Spleen (tissue), 7 donors: Measurements from ENCODE around the gene LSG1.

ENCODE experiments used
- POLR2A ChIP-seq, 3 donors: fragments of 450-650 bp; IDR thresholded peaks; one replicate each; pipeline ENCODE4 v1.5.1; 2017; ENCODE audit warnings: antibody characterized with exemption in 3 of 3, mild to moderate bottlenecking in 1 of 3
- POLR2AphosphoS5 ChIP-seq, 3 donors: sonication (generic); formaldehyde crosslinking; IDR thresholded peaks; one replicate each; pipeline ENCODE4 v1.5.1; 2017; ENCODE audit warnings: antibody characterized with exemption in 3 of 3
- TF ChIP-seq, protein P1 (sequence below), 11 experiments: fragments of 200-600 bp in 7 of 11; fragments of 450-650 bp in 4 of 11; sonication (generic) in 4 of 11; IDR thresholded peaks in 8 of 11; conservative IDR thresholded peaks in 3 of 11; 1 replicate in 7 of 11; 2 replicates in 4 of 11; pipeline versions ENCODE4 v1.4.0 to v1.8.0; 2016 to 2021; ENCODE audit warnings: antibody characterized with exemption in 11 of 11, inconsistent platforms in 4 of 11, mild to moderate bottlenecking in 1 of 11
- donor health status: DM: no; HTN: no; CAD: no; lungs with moderate emphysema.
- donor health status: DM: no; HTN: no; CAD: no.
- donor health status: DM: no; HTN: no; CAD: no.

DNA sequence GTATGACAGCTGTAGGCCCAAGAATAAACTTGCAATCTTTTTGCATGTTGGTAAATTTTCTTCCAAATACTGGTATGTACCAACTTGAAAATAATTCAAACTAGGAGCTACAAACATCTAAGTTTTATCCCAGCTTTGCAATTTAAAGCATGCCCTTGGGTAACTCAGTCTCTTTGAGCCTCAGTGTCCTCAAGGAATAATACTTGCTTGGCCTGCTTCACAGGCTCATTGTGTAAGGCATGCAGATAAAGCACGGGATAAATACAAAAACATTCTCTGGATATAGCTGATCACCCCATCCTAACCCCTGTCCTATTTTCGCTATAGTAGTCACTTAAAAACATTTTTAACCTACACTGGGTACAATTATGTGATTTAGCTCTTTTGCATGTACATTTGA lies 29.2 kb downstream of the LSG1 start:
- TF ChIP-seq, protein P1, sequence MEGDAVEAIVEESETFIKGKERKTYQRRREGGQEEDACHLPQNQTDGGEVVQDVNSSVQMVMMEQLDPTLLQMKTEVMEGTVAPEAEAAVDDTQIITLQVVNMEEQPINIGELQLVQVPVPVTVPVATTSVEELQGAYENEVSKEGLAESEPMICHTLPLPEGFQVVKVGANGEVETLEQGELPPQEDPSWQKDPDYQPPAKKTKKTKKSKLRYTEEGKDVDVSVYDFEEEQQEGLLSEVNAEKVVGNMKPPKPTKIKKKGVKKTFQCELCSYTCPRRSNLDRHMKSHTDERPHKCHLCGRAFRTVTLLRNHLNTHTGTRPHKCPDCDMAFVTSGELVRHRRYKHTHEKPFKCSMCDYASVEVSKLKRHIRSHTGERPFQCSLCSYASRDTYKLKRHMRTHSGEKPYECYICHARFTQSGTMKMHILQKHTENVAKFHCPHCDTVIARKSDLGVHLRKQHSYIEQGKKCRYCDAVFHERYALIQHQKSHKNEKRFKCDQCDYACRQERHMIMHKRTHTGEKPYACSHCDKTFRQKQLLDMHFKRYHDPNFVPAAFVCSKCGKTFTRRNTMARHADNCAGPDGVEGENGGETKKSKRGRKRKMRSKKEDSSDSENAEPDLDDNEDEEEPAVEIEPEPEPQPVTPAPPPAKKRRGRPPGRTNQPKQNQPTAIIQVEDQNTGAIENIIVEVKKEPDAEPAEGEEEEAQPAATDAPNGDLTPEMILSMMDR (IDR thresholded peaks at IDR 0.05 in 8 of 11, conservative IDR thresholded peaks at IDR 0.05 in 3 of 11): no peak
- TF ChIP-seq POLR2AphosphoS5 (IDR thresholded peaks at IDR 0.05) (no peak), POLR2A (IDR thresholded peaks at IDR 0.05) (no peak)
